Left ventricle myocardium inferior (tissue), 1 donor: ENCODE data around the gene ZNF280A. TPM values are rescaled to one million over a fixed set of nuclear protein-coding genes. Genes with fewer than 3 reads are reported as not detected.

Experiments
- DNase-seq: peaks from one replicate; pipeline ENCODE4 v3.0.0-alpha.2; 2020
- H3K27ac ChIP-seq: fragments of 200-600 bp; replicated peaks from 2 replicates; pipeline ENCODE4 v1.8.0; 2021
- H3K27me3 ChIP-seq: fragments of 200-600 bp; 2 replicates; pipeline ENCODE4 v1.8.0; 2021; ENCODE audit warnings: low read depth
- H3K36me3 ChIP-seq: fragments of 200-600 bp; 2 replicates; pipeline ENCODE4 v1.8.0; 2021
- H3K4me1 ChIP-seq: fragments of 200-600 bp; 2 replicates; pipeline ENCODE4 v1.8.0; 2021
- H3K4me3 ChIP-seq: fragments of 200-600 bp; 2 replicates; pipeline ENCODE4 v1.8.0; 2021; ENCODE audit warnings: mild to moderate bottlenecking, moderate library complexity
- H3K9me3 ChIP-seq: fragments of 200-600 bp; replicated peaks from 2 replicates; pipeline ENCODE4 v1.8.0; 2021
- CTCF ChIP-seq: fragments of 200-600 bp; IDR thresholded peaks from 2 replicates; pipeline ENCODE4 v1.8.0; 2021; ENCODE audit warnings: antibody characterized with exemption, mild to moderate bottlenecking, borderline replicate concordance
- intact Hi-C: fragments of 100-400 bp; cut with micrococcal nuclease; formaldehyde crosslinking; loops from one replicate; pipeline ENCODE4 v1.11.0; 2022
- total RNA-seq: library from RNA; stranded (reverse); fragmentation: NEBNext Ultra II Directional; extraction: Animal tissue kit (Norgen Biotek cat#: 25700); gene quantifications from one replicate; pipeline ENCODE4 v1.2.1, GENCODE V29; 2021
- donor health status: DM: no; HTN: yes; CAD: no; lungs with severe emphysema.

The ZNF280A gene
- total RNA-seq, 1 donor from 2014 or later, result not detected

- peaks cover 23% of the 10 kb centered on the region for H3K27me3 ChIP-seq
- H3K4me3 ChIP-seq, result no peak overlapping the region
- peaks cover 9% of the 10 kb centered on the region for H3K4me1 ChIP-seq
- TF ChIP-seq CTCF, result no peak
- H3K27ac ChIP-seq, result no peak overlapping the region
- H3K36me3 ChIP-seq, result no peaks in the 10 kb centered on the region
- DNase-seq, result no peak
- no peaks in the 10 kb centered on the region for H3K9me3 ChIP-seq
- intact Hi-C loops, result no loop called here
Measured at GRCh38 chr22:22553141-22553540, 33.1 kb upstream of the ZNF280A start.

- Histone ChIP-seq H3K4me1 (peaks cover 9% of the 10 kb centered on the region), H3K4me3 (no peak overlapping the region), H3K27me3 (peaks cover 28% of the 10 kb centered on the region), H3K27ac (no peak overlapping the region), H3K9me3 (no peaks in the 10 kb centered on the region), H3K36me3 (no peaks in the 10 kb centered on the region)
- no peak for DNase-seq
- intact Hi-C loops, result no loop called here
- TF ChIP-seq CTCF, result no peak
Measured at GRCh38 chr22:22552630-22553029, 32.6 kb upstream of the ZNF280A start.

GRCh38 chr22:22550789-22551434 is 30.8 kb upstream of the ZNF280A start:
- no peak for DNase-seq
- intact Hi-C loops, result no loop called here
- Histone ChIP-seq H3K27ac (no peak overlapping the region), H3K27me3 (peaks cover 42% of the 10 kb centered on the region), H3K4me3 (no peak overlapping the region), H3K4me1 (peaks cover 9% of the 10 kb centered on the region), H3K36me3 (no peaks in the 10 kb centered on the region), H3K9me3 (no peaks in the 10 kb centered on the region)
- TF ChIP-seq CTCF, result no peak

- H3K36me3 ChIP-seq, result no peaks in the 10 kb centered on the region
- no peak for TF ChIP-seq CTCF
- no peak overlapping the region for H3K4me3 ChIP-seq
- peaks cover 58% of the 10 kb centered on the region for H3K27me3 ChIP-seq
- intact Hi-C loops, result no loop called here
- no peaks in the 10 kb centered on the region for H3K4me1 ChIP-seq
- no peaks in the 10 kb centered on the region for H3K9me3 ChIP-seq
- no peak overlapping the region for H3K27ac ChIP-seq
- no peak for DNase-seq
Measured at GRCh38 chr22:22548910-22549309, 28.8 kb upstream of the ZNF280A start.

GRCh38 chr22:22548317-22548716 is 28.2 kb upstream of the ZNF280A start:
- TF ChIP-seq CTCF, result no peak
- H3K36me3 ChIP-seq, result no peaks in the 10 kb centered on the region
- no peak for DNase-seq
- intact Hi-C loops, result no loop called here
- H3K27me3 ChIP-seq, result peaks cover 64% of the 10 kb centered on the region
- no peaks in the 10 kb centered on the region for H3K9me3 ChIP-seq
- H3K27ac ChIP-seq, result no peak overlapping the region
- no peaks in the 10 kb centered on the region for H3K4me1 ChIP-seq
- no peak overlapping the region for H3K4me3 ChIP-seq
